ENCODE results near the gene DNAH1.

- no peak for TF ChIP-seq CTCF (IDR thresholded peaks at IDR 0.05)
- TF ChIP-seq EZH2 (IDR thresholded peaks at IDR 0.05) = no peak
- TF ChIP-seq EZH2phosphoT487 (IDR thresholded peaks at IDR 0.05) = no peak
Measured at GRCh38 chr3:52350981-52351761, 35.1 kb downstream of the DNAH1 start.

Measured in neural progenitor cell (in vitro differentiated cells).